Endometrium (tissue), 2 donors: ENCODE data around the gene OR51V1.
"Not testable (repeated sequence)": the region's sequence is repeated elsewhere in the genome, so short reads cannot be mapped to it uniquely, and the experiment has no call there.

Source experiments
- FAIRE-seq: peaks from 2 replicates; lab custom pipeline; 2012; peaks lifted over from hg19 to GRCh38; lab: Jason Lieb, UNC
- donor health status: control.
- donor health status: control.

The OR51V1 gene

GRCh38 chr11:5200582-5200981 lies at the start of gene OR51V1:
OR51V1 (minus strand) TSS chr11:5200682; CDS start chr11:5200682, 0 bp downstream.
- no peak for FAIRE-seq

- not testable (repeated sequence) for FAIRE-seq
These were observed 49.4 kb upstream of the OR51V1 start, which contains the start of gene HBG1 for GRCh38 chr11:5249807-5250396. HBG1 (minus strand) TSS chr11:5249857; CDS start chr11:5249804, 53 bp downstream.

GRCh38 chr11:5248498-5248897 lies 48.0 kb upstream of the OR51V1 start:
- not testable (repeated sequence) for FAIRE-seq

GRCh38 chr11:5247472-5248192 lies 47.1 kb upstream of the OR51V1 start:
- FAIRE-seq = no peak

GRCh38 chr11:5246772-5247471 lies 46.4 kb upstream of the OR51V1 start:
- no peak for FAIRE-seq

GRCh38 chr11:5245155-5245554 lies 44.7 kb upstream of the OR51V1 start:
- no peak for FAIRE-seq

GRCh38 chr11:5243816-5244180 lies 43.3 kb upstream of the OR51V1 start:
- FAIRE-seq = no peak

- FAIRE-seq = no peak
These were observed 42.7 kb upstream of the OR51V1 start for GRCh38 chr11:5242933-5243815.

GRCh38 chr11:5242208-5242607 lies 41.7 kb upstream of the OR51V1 start:
- FAIRE-seq = no peak

- FAIRE-seq = no peak
These were observed 41.0 kb upstream of the OR51V1 start for GRCh38 chr11:5241458-5241857.

GRCh38 chr11:5240458-5240857 lies 40.0 kb upstream of the OR51V1 start:
- FAIRE-seq = no peak

- FAIRE-seq = no peak
These were observed 39.6 kb upstream of the OR51V1 start for GRCh38 chr11:5240056-5240455.

GRCh38 chr11:5239046-5239445 lies 38.6 kb upstream of the OR51V1 start:
- no peak for FAIRE-seq

GRCh38 chr11:5238486-5238885 lies 38.0 kb upstream of the OR51V1 start:
- no peak for FAIRE-seq

GRCh38 chr11:5237420-5237819 lies 36.9 kb upstream of the OR51V1 start:
- FAIRE-seq = no peak

- no peak for FAIRE-seq
These were observed 35.0 kb upstream of the OR51V1 start for GRCh38 chr11:5235364-5236095.

GRCh38 chr11:5234381-5234834 lies 33.9 kb upstream of the OR51V1 start, which contains the start of gene HBD:
HBD (minus strand) TSS chr11:5234483; CDS start chr11:5234433, 50 bp downstream.
- FAIRE-seq = no peak

- FAIRE-seq = no peak
These were observed 32.8 kb upstream of the OR51V1 start for GRCh38 chr11:5233307-5233706.

- FAIRE-seq = no peak
These were observed 32.3 kb upstream of the OR51V1 start for GRCh38 chr11:5232821-5233220.

GRCh38 chr11:5232176-5232575 lies 31.7 kb upstream of the OR51V1 start:
- no peak for FAIRE-seq

GRCh38 chr11:5231111-5231510 lies 30.6 kb upstream of the OR51V1 start:
- no peak for FAIRE-seq
